Naive thymus-derived CD8-positive, alpha-beta T cell (primary cell): Measurements from ENCODE around the gene PRDM11. TPM values are rescaled to one million over a fixed set of nuclear protein-coding genes. Genes with fewer than 3 reads are reported as not detected.

ENCODE experiments used
- polyA plus RNA-seq, 3 donors: library from polyadenylated mRNA; unstranded; fragments of 300-500 nt; fragmentation: Illumina TruSeq; gene quantifications; one replicate each; pipeline ENCODE4 v1.2.3, GENCODE V29; 2021
- total RNA-seq, 8 experiments: library from RNA in 2 of 8; stranded (reverse) in 2 of 8; gene quantifications; one replicate each; pipeline ENCODE4 v1.2.3 and lab custom pipeline; 2021 to 2026

PRDM11 gene
- total and polyA plus RNA-seq, 5 experiments from 2014 or later, result 0.49 to 12.0 (median 1.4) TPM

Other genes with a start within 250 kb of the PRDM11 start
- 1 to 10 TPM; 5.0 to 5.7 TPM for gene TP53I11, start 195.8 kb upstream of the PRDM11 start, total RNA-seq
- gene TP53I11, start 195.8 kb upstream of the PRDM11 start, polyA plus RNA-seq, result 1 to 10 TPM; 1.1 to 8.4 (median 1.7) TPM
- not detected for gene SYT13, start 139.7 kb downstream of the PRDM11 start, total RNA-seq
- gene SYT13, start 139.7 kb downstream of the PRDM11 start, polyA plus RNA-seq, result not detected